PC-9 (cell line): Measurements from ENCODE around the gene PTPRM.

Source experiments
- EZH2 ChIP-seq: fragments of 200-600 bp; sonication (generic); IDR thresholded peaks from 2 replicates; pipeline ENCODE4 v1.8.0; 2017; ENCODE audit warnings: antibody characterized with exemption, low read depth
- TF ChIP-seq, protein P1 (sequence below): fragments of 200-600 bp; sonication (generic); conservative IDR thresholded peaks from 2 replicates; pipeline ENCODE4 v1.6.1; 2017; ENCODE audit warnings: mixed run types, antibody characterized with exemption, mild to moderate bottlenecking, moderate library complexity

DNA sequence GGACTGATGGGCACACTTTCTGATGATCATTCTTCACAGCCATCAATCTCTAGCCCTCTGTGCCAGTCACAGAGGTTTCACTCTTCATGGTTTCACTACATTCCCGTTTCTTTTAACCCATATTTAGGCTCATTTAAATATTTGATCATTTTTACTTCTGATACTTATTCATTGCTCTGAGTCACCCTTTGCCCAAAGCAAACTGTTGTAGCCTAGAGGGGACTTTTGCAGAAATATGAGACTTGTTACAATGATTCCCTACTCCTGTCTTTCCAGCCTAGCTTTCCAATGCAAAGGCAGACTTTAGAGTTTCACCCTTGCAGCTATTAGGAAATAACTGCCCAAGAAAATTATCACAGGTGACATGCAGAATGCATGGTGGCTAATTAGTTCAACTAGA, 444.2 kb downstream of the PTPRM start:
- TF ChIP-seq, protein P1, sequence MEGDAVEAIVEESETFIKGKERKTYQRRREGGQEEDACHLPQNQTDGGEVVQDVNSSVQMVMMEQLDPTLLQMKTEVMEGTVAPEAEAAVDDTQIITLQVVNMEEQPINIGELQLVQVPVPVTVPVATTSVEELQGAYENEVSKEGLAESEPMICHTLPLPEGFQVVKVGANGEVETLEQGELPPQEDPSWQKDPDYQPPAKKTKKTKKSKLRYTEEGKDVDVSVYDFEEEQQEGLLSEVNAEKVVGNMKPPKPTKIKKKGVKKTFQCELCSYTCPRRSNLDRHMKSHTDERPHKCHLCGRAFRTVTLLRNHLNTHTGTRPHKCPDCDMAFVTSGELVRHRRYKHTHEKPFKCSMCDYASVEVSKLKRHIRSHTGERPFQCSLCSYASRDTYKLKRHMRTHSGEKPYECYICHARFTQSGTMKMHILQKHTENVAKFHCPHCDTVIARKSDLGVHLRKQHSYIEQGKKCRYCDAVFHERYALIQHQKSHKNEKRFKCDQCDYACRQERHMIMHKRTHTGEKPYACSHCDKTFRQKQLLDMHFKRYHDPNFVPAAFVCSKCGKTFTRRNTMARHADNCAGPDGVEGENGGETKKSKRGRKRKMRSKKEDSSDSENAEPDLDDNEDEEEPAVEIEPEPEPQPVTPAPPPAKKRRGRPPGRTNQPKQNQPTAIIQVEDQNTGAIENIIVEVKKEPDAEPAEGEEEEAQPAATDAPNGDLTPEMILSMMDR: no peak
- TF ChIP-seq EZH2: no peak
